ENCODE data around the gene ARID5A.

DNA sequence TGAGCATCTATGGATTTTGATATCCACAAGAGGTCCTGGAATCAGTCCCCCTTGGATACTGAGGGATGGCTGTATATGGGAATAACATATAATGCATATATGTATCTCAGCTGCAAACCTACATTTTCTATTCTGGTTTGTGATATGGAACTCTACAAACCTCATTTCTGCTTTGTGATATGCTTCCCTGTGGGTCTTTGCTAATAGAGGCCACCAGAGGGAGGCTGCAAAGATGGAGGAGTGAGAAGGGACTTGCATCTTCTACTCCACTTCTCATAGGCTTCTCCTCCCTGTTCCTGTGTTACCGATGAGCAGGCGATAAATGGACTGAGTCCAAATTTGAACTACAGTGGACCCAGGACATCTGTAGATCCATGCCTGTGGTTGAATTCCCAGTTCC is 37.8 kb downstream of the ARID5A start:
- TF ChIP-seq POLR2A (IDR thresholded peaks at IDR 0.05; ENCODE audit: low read length) (no peak), GATA1 (IDR thresholded peaks at IDR 0.05; ENCODE audit: low read depth, low read length) (no peak)
